IMR-90 (cell line): Measurements from ENCODE around the gene MINK1. TPM values are rescaled to one million over a fixed set of nuclear protein-coding genes. Genes with fewer than 3 reads are reported as not detected.

Experiments used
- ATAC-seq: fragments of 200-7000 bp; cut with Tn5 transposase; 2 replicates; pipeline ENCODE4 v1.9.1; 2020; ENCODE audit warnings: low read depth, mild to moderate bottlenecking, moderate library complexity
- BruUV-seq: library from RNA; stranded (reverse); fragments of 400-500 nt; replicated peaks from 2 replicates; lab custom pipeline; 2021; lab: Mats Ljungman, UMichigan
- CTCF ChIA-PET: fragments of 300-600 bp; formaldehyde crosslinking; extraction: SDS; loops from one replicate; lab custom pipeline; 2021; ENCODE audit warnings: antibody characterized with exemption; lab: Yijun Ruan, JAX
- POLR2A ChIA-PET: fragments of 300-600 bp; sonication (Branson Sonifier 250); formaldehyde crosslinking; loops from one replicate; lab custom pipeline; 2022; ENCODE audit warnings: antibody characterized with exemption; ENCODE audit not compliant: unreplicated experiment; lab: Charles Lee
- DNase-seq: peaks from one replicate; pipeline ENCODE4 v3.0.0; 2013
- H2AFZ ChIP-seq: replicated peaks from 2 replicates; pipeline ENCODE3; 2013; ENCODE audit warnings: low read length, mild to moderate bottlenecking; ENCODE audit not compliant: poor library complexity
- H2AK5ac ChIP-seq: 2 replicates; pipeline ENCODE4 v1.6.1; 2013; ENCODE audit warnings: low read depth, low read length, inconsistent platforms
- H2AK9ac ChIP-seq: replicated peaks from 2 replicates; pipeline ENCODE3; 2013; ENCODE audit warnings: mild to moderate bottlenecking, low read depth, low read length, moderate library complexity; ENCODE audit not compliant: poor library complexity
- H2BK120ac ChIP-seq: 2 replicates; pipeline ENCODE4 v1.6.1; 2013; ENCODE audit warnings: low read depth, low read length, inconsistent platforms
- H2BK15ac ChIP-seq: 3 replicates; pipeline ENCODE4 v1.6.1; 2013; ENCODE audit warnings: low read depth, low read length, inconsistent platforms
- H2BK20ac ChIP-seq: 2 replicates; pipeline ENCODE4 v1.6.1; 2013; ENCODE audit warnings: low read depth, mild to moderate bottlenecking, inconsistent platforms, low read length, moderate library complexity
- H2BK5ac ChIP-seq: 2 replicates; pipeline ENCODE4 v1.6.1; 2013; ENCODE audit warnings: mild to moderate bottlenecking, low read depth, low read length, inconsistent platforms; ENCODE audit not compliant: poor library complexity, severe bottlenecking
- H3K14ac ChIP-seq: replicated peaks from 2 replicates; pipeline ENCODE4 v1.6.1; 2013; ENCODE audit warnings: low read depth, low read length, inconsistent platforms
- H3K18ac ChIP-seq: 2 replicates; pipeline ENCODE4 v1.6.1; 2013; ENCODE audit warnings: low read depth, low read length, control low read depth
- H3K23ac ChIP-seq: 2 replicates; pipeline ENCODE4 v1.6.1; 2013; ENCODE audit warnings: low read depth, low read length, inconsistent platforms
- H3K27ac ChIP-seq: 2 replicates; pipeline ENCODE4 v1.5.1; 2013; ENCODE audit warnings: mild to moderate bottlenecking, control low read depth, low read length; ENCODE audit not compliant: insufficient read depth
- H3K27me3 ChIP-seq: 2 replicates; pipeline ENCODE4 v1.6.1; 2013; ENCODE audit warnings: low read length; ENCODE audit not compliant: control insufficient read depth, insufficient read depth
- H3K36me3 ChIP-seq: 2 replicates; pipeline ENCODE4 v1.6.1; 2013; ENCODE audit warnings: low read length, mixed read lengths; ENCODE audit not compliant: control insufficient read depth, insufficient read depth
- H3K4ac ChIP-seq: 2 replicates; pipeline ENCODE4 v1.6.1; 2013; ENCODE audit warnings: low read depth, low read length, inconsistent platforms
- H3K4me1 ChIP-seq: 2 replicates; pipeline ENCODE4 v1.6.1; 2013; ENCODE audit warnings: low read length, mixed read lengths; ENCODE audit not compliant: control insufficient read depth, insufficient read depth
- H3K4me2 ChIP-seq: 2 replicates; pipeline ENCODE4 v1.6.1; 2013; ENCODE audit warnings: low read depth, mild to moderate bottlenecking, control low read depth, low read length, moderate library complexity
- H3K4me3 ChIP-seq: 2 replicates; pipeline ENCODE4 v1.5.1; 2013; ENCODE audit warnings: low read depth, mild to moderate bottlenecking, control low read depth, low read length, moderate library complexity; ENCODE audit not compliant: insufficient read depth
- H3K56ac ChIP-seq: 2 replicates; pipeline ENCODE4 v1.6.1; 2013; ENCODE audit warnings: low read length, inconsistent platforms; ENCODE audit not compliant: insufficient read depth; ENCODE audit errors: extremely low read depth
- H3K79me1 ChIP-seq, 2 experiments: 2 replicates each; pipeline ENCODE4 v1.6.1; 2013; ENCODE audit warnings: low read length in 2 of 2, inconsistent platforms in 1 of 2, low read depth in 1 of 2
- H3K9ac ChIP-seq: 2 replicates; pipeline ENCODE4 v1.6.1; 2013; ENCODE audit warnings: low read depth, low read length, control low read depth
- H3K9me1 ChIP-seq: 2 replicates; pipeline ENCODE4 v1.6.1; 2013; ENCODE audit warnings: low read length, inconsistent platforms; ENCODE audit not compliant: insufficient read depth
- H3K9me3 ChIP-seq: 2 replicates; pipeline ENCODE4 v1.6.1; 2013; ENCODE audit warnings: low read length; ENCODE audit not compliant: control insufficient read depth, insufficient read depth
- H4K20me1 ChIP-seq: 2 replicates; pipeline ENCODE4 v1.6.1; 2013; ENCODE audit warnings: low read length, inconsistent platforms; ENCODE audit not compliant: insufficient read depth
- H4K5ac ChIP-seq: 2 replicates; pipeline ENCODE4 v1.6.1; 2013; ENCODE audit warnings: mild to moderate bottlenecking, low read depth, low read length, control low read depth
- H4K8ac ChIP-seq, 2 experiments: 2 replicates each; pipeline ENCODE4 v1.6.1; 2013; ENCODE audit warnings: low read depth in 2 of 2, low read length in 2 of 2, control low read depth in 1 of 2, inconsistent platforms in 1 of 2
- H4K91ac ChIP-seq: 2 replicates; pipeline ENCODE4 v1.6.1; 2013; ENCODE audit warnings: low read depth, low read length, inconsistent platforms; ENCODE audit not compliant: insufficient read depth
- CEBPB ChIP-seq: IDR thresholded peaks from 2 replicates; pipeline ENCODE4 v1.6.1; 2012; ENCODE audit warnings: low read depth, low read length, improper control_type of control experiment
- CTCF ChIP-seq: conservative IDR thresholded peaks from 2 replicates; pipeline ENCODE4 v1.5.1; 2012; ENCODE audit warnings: mild to moderate bottlenecking, low read depth, low read length, improper control_type of control experiment
- FOS ChIP-seq: fragments of 150-350 bp; IDR thresholded peaks from 2 replicates; pipeline ENCODE4 v1.6.1; 2016; ENCODE audit warnings: low read depth, low read length
- MXI1 ChIP-seq: IDR thresholded peaks from 2 replicates; pipeline ENCODE4 v1.6.1; 2012; ENCODE audit warnings: low read depth, mild to moderate bottlenecking, low read length, moderate library complexity, borderline replicate concordance
- POLR2A ChIP-seq: IDR thresholded peaks from 2 replicates; pipeline ENCODE4 v1.6.1; 2012; ENCODE audit warnings: mild to moderate bottlenecking, low read depth, low read length
- RFX5 ChIP-seq: IDR thresholded peaks from 2 replicates; pipeline ENCODE4 v1.8.0; 2012; ENCODE audit warnings: low read depth, mild to moderate bottlenecking, low read length, moderate library complexity
- WGBS, 2 experiments: methylation state at CpG; one replicate each; pipeline versions ENCODE4 v1.1.5 to v1.1.7; 2013; ENCODE audit warnings: missing lambda C conversion rate in 2 of 2; ENCODE audit not compliant: insufficient read length in 1 of 2; ENCODE audit errors: extremely low coverage in 2 of 2; 5-methylcytosine and 5-hydroxymethylcytosine counted together
- dilution Hi-C: fragments of 300-500 bp; cut with HindIII; formaldehyde crosslinking; loops from one replicate; pipeline ENCODE4 v1.14.3; 2018; ENCODE audit warnings: low sequenced_read_pairs; ENCODE audit not compliant: unreplicated experiment
- in situ Hi-C: fragments of 300-500 bp; cut with MboI; formaldehyde crosslinking; loops from 3 replicates; pipeline ENCODE4 v1.14.3; 2019; ENCODE audit warnings: low sequenced_read_pairs, inconsistent platforms, mixed read lengths
- intact Hi-C: fragments of 100-400 bp; cut with micrococcal nuclease; formaldehyde crosslinking; loops from 2 replicates; pipeline ENCODE4 v1.10.0; 2022
- polyA plus RNA-seq, 3 experiments: library from polyadenylated mRNA; depleted of rRNA; stranded (reverse); fragments of >200 nt; gene quantifications; 2 replicates each; pipeline ENCODE4 v1.2.3, GENCODE V29; 2012; ENCODE audit warnings: low replicate concordance in 1 of 3
- total RNA-seq: library from RNA; depleted of rRNA; stranded (reverse); fragments of >200 nt; gene quantifications from 2 replicates; pipeline ENCODE4 v1.2.3, GENCODE V29; 2012

Gene MINK1
- total and polyA plus RNA-seq, 2 of the 4 experiments (the other 2 are of a cell fraction): 12.2 to 40.9 TPM

DNA sequence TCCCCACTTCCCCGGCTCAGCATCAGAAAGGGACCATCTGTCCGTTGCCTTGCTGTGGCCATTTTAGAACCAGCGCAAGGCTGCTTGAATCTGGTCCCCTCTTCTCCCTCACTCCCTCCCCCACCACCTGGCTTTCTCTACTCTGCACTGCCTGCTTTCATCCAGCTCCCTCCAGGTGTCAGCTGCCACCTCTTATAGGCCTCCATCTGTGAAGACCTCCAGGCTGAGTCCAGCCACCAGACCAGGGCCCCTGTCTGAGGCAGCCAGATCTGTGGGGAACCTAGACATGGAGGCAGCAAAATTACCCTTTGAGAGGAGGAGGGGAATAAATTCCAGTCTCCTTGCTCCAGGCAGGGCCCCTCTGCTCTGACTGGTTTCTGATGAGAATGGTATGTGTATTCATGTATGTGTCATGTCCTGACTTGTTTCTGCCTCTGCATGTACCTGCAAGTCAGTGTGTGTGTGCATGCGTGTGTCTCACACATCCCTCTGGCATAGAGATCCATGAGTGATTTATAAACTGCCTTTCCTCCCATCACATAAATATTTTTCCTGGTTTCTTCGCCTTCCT is 21.1 kb downstream of the MINK1 start:
- H3K27me3 ChIP-seq: no peaks in the 10 kb centered on the region
- in situ Hi-C loops (no loop called here), intact Hi-C loops (no loop called here), dilution Hi-C loops (no loop called here)
- BruUV-seq: no TSS peak
- no peak overlapping the region for H3K4me3 ChIP-seq
- no peaks in the 10 kb centered on the region for H3K9me3 ChIP-seq
- peaks cover 2% of the 10 kb centered on the region; the same call in 1 of the 2 replicates for H3K36me3 ChIP-seq
- CTCF ChIA-PET: no interaction called here
- peak overlapping the region in 1 of 2 experiments; percentile 74; a peak in 2 of 4 replicates for H4K8ac ChIP-seq
- no peak overlapping the region for H3K27ac ChIP-seq
- no peak overlapping the region for H2BK5ac ChIP-seq
- no peak overlapping the region for H2BK15ac ChIP-seq
- H3K4me2 ChIP-seq: no peak overlapping the region; the same call in 1 of the 2 replicates
- 88% methylated on average over 3 of the region's 5 CpGs; no CpG with 5 or more reads in 1 of the 2 experiments for WGBS, 2 experiments
- H3K9ac ChIP-seq: no peak overlapping the region
- peaks cover 40 to 79% of the 10 kb centered on the region in 2 experiments for H3K79me1 ChIP-seq
- POLR2A ChIA-PET: no interaction called here
- no peak overlapping the region for H3K23ac ChIP-seq
- no peak overlapping the region for H3K56ac ChIP-seq
- no peak overlapping the region; the same call in 1 of the 2 replicates for H2AK5ac ChIP-seq
- no peak overlapping the region for H2AFZ ChIP-seq
- H2AK9ac ChIP-seq: peak overlapping the region; percentile 38
- peaks cover 28% of the 10 kb centered on the region for H3K4me1 ChIP-seq
- H3K9me1 ChIP-seq: peaks cover 26% of the 10 kb centered on the region
- H2BK120ac ChIP-seq: no peak overlapping the region
- H2BK20ac ChIP-seq: no peak overlapping the region
- no peak for TF ChIP-seq FOS
- TF ChIP-seq POLR2A: no peak
- no peak for TF ChIP-seq RFX5
- TF ChIP-seq MXI1: no peak
- no peak for TF ChIP-seq CTCF
- no peak for TF ChIP-seq CEBPB
- H4K20me1 ChIP-seq: peaks cover 47% of the 10 kb centered on the region
- H3K14ac ChIP-seq: 0 out of 2 replicates have a peak overlapping the region, but pooled peaks have one; percentile 35
- ATAC-seq: peak; percentile 28
- peak overlapping the region; percentile 19; the same call in 1 of the 2 replicates for H3K4ac ChIP-seq
- H3K18ac ChIP-seq: peak overlapping the region; percentile 18; the same call in 1 of the 2 replicates
- H4K5ac ChIP-seq: peak overlapping the region; percentile 16; the same call in 1 of the 2 replicates
- DNase-seq: peak; percentile 66
- no peak overlapping the region for H4K91ac ChIP-seq
